HL-60/S4 (cell line): ENCODE data around the gene SMIM41.

Source experiments
- in situ Hi-C: fragments of 300-500 bp; cut with MboI; formaldehyde crosslinking; loops from 2 replicates; pipeline ENCODE4 v1.14.3; 2022; ENCODE audit warnings: low sequenced_read_pairs

Gene SMIM41

DNA sequence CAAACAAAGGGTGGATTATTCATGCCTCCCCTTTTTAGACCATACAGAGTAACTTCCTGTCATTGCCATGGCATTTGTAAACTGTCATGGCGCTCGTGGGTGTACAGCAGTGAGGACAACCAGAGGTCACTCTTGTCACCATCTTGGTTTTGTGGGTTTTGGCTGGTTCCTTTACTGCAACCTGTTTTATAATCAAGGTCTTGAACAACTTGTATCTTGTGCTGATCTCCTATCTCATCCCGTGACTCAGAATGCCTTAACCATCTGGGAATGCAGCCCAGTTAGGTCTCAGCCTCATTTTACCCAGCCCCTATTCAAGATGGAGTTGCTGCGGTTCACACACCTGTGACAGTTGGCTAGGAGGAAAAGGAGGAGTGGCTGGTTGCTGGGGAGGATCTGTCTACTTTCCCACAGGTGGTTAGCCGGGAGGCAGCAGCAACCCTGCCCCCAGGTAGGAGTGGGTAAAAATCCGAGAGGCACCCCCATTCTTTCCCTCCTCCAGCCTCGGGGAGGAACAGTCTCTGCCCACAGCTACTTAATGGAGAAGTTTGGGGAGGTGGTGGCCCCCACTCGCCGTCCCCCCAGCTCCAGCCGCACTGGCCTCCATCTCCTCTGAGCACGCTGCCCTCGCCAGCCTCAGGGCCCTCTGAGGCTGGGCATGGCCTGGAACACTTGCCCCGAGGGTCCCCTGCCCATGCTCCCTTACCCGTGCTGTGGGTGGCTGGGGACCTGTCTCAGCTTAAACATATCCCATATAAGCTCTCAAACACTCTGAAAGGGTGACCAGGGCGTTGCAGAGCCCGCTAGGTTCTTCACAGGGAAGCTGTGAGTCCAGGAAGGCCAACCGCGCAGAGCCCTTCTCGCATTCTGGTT lies 41.7 kb downstream of the SMIM41 start:
- in situ Hi-C loops = no loop called here

DNA sequence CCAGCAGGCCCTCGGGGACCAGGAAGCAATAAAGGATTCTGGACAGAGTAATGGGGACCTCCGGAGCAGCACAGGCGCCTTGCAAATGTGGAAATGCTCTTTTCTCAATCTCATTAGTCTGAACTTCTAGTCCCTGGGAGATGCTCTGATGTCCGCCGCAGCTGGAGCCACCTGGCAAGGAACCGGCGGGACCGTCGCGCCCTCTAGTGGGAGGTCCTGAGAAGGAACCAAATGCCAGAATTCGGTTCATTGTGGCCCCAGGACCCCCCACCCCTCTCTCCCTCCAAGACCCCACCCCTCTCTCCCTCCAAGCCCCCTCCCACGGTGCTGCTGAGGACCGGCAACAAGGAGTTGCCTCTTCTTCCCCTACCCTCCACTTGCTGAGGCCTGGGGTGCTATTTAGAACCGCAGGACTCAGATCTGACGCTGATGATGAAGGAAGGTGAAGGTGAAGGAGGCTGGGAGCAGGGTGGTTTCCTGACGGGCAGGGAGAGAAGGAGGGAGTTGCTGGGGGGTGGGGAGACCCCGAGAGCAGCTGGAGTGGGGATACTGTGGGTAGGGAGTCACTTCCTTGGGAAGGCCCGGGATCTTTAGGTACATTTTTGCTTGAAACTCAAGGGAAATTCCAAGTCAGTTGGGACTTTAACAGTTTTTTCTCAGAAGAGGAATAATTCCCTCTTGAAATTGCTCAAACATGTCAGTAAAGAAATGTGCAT lies 42.5 kb downstream of the SMIM41 start:
- in situ Hi-C loops = no loop called here

GRCh38 chr12:52122540-52122871 lies 43.0 kb downstream of the SMIM41 start:
- in situ Hi-C loops = no loop called here

DNA sequence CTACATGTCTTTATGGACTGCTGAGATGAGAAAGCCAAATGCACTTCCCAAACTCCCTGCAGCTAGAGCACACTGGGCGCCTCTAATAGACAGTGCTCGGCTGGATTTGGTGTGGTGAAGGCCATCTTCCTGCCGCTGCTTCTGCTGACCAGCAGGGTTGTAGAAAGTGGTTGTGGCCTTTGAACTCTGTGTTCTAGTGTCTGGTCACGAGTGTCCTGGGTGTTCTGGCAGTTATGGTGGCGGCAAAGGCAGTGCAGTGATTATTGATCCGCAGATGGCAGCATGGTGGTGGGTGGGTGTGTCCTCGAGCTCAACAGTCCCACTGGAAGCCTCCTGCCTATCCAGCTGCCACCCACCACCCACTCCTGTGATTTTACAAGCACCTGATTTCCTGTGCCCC lies 43.4 kb downstream of the SMIM41 start:
- in situ Hi-C loops = no loop called here

DNA sequence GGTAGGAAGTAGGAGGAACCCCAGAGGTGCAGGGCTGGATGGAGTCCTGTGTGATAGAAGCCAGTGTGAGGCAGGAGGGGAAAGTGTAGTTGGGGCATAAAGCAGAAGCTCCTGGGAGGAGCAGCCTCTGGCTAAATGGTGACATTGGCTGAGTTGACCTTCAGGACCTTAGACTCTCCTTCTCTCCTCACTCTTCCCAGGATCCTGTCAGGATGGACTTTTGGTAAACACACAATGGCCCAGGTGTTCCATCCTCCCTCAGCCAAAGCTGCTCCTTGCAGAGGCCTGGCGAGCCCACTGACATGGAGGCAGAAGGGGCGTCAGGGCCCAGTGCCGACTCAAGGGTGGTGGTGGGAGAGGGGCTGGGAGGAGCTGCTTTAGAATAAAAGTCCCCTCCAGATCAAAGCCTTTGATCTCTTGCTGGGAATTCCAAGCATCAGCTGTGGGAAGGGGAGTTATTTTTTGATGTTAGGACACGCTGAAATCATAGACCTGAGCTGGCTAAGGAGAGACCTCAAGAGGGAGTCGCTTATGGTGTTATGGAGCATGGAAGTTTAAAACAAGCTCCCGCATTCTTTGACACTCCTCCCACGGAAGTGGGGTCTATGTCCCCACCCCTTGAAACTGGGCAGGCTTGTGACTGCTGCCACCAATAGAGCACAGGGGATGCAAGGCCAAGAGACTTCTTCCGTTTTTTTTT lies 44.1 kb downstream of the SMIM41 start:
- in situ Hi-C loops = no loop called here

DNA sequence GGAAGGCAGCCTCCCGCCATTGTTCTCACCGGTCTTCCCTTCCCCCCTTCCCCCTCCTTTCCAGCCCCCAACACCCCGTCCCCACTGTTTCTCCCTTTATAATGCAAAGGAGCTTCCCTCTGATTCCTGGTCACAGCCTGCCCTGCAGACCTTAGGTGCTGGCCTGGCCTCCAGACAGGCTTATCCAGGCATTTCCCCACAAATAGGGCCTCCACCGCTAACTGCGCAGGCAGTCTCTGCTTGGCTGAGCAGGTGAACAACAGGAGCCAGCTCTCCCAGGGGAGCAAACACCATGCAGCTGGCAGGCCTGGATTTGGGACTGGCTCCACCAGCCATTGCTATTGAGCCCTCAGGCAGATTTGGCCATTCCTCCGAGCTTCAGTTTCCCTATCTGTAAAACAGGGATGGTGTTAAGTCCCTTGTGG lies 46.0 kb downstream of the SMIM41 start:
- in situ Hi-C loops = loop anchor here (25.0 kb wide), 1 partner anchor 412 kb away; no protein-coding TSS in a partner anchor

DNA sequence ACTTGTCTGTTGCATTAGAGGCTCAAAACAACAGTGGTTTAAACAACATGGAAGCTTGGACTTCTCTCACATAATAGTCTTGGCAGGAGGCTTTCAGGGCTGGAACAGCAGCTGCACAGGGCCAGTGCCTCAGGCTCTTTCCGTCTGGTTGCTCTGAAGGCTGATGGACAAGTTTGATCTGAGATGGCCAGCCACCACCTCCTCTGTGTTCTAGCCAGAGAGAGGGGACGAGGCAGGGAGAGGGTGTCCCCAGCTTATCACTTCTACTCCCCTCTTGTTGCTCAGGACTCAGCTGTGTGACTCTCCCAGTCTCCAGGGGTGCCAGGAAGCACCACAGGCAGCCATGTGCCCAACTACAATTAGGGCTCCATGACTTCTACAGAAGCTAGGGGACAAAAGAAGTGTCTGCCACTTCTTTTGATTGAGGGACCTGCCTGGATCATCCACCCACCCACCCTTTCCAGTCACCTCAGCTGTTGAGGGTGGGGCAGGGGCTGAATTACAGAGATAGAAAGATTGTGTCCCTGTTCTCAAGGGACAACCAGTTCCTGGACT lies 46.6 kb downstream of the SMIM41 start:
- in situ Hi-C loops = loop anchor here (25.0 kb wide), 1 partner anchor 411 kb away; no protein-coding TSS in a partner anchor

DNA sequence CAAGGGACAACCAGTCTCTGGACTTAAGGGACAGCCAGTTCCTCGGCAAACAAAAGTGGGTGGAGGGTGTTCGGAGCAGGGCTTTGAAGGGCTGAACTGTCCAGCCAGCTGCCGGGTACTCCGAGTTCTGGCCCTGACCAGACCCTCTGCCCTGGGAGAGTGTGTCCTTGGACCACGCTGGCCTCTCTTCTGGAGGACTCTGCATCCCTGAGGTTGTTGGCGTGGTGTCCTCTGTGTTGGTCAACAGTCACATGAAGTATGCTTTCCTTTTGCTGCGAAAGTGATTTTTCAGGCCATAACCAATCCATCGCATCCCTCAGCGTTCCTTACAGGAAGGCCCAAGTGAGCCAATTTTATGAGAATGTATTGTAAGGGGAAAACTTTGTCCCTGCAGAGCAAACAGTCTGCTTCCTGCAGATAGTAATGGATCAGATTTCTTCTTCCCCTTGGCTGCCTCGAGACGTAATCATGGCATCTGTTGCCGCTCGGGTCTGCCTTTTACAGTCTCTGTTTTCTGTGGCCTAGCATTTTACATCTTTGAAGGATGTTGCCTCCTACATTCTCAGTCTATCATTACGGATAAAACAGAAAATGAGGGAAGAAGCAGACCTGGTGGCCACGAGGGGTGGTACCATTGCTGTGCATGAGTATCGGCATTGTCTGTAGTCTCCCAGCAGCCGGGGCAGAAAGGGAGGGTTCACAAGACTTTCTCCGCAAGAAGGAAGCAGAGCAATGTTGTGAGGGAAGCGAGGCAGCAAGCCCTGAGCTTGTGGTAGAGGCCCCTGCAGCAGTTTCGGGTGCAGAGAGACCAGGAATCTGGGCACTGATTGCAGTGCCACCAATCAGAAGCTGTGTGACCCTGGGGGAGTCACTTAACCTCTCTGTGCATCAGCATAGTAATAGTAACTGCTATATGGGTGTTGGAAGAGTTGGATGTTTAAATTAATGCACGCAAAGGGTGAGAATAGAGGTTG lies 47.4 kb downstream of the SMIM41 start:
- in situ Hi-C loops = loop anchor here (25.0 kb wide), 1 partner anchor 410 kb away; no protein-coding TSS in a partner anchor

DNA sequence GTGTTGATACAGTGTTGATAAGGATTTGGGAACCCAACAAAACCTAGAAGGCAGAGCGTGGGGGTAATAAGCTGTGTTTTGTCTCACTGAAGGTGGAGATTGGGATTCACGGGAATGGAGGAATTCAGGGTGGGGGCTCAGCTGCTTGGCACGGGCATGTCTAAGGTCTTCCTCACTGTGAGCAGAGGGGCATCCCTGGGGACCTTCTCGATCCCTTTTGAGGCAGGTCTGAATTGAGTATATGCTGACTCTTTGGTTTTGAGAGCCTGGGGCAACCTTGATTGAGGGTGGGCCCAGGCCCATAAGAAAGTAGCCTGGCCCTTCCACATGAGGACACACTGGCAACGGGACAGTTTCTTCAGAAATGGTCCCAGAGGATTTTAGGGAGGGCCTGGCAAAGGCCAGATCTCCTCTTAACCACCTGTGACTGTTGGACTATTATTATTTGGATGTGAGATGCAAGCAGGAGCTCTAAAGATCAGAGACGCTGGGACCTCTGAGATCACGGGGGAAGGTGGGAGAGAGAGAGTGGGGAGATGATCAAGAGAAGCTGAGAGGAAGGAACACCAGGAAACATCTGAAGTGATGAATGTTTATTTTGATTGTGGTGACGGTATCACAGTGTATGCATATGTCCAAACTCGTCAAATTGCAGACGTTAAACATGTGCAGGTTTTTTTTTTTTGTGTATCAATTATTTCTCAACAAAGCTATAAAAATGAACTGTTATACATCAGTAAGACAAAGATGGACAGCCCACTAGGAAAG lies 48.4 kb downstream of the SMIM41 start:
- in situ Hi-C loops = loop anchor here (25.0 kb wide), 1 partner anchor 409 kb away; no protein-coding TSS in a partner anchor

DNA sequence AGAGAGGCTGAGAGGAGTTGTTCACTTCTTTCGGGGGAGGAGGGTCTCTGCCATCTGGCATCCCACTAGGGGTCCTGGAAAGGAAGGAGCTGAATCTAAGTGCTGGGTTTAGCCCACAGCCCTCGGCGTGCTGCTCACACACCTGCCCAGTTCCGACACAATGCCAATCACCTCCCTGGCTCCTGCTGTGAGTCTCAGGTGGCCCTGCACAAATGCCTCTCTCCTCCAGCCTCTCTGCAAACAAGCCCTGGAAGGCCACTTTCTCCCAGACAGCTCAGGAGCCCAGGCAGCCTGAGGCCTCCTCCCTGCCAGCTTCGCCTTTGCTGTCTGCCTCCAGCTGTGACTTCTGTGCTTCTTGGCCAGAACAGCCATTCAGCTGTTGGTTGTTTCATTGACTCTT lies 51.2 kb downstream of the SMIM41 start:
- in situ Hi-C loops = loop anchor here (25.0 kb wide), 1 partner anchor 407 kb away; no protein-coding TSS in a partner anchor

DNA sequence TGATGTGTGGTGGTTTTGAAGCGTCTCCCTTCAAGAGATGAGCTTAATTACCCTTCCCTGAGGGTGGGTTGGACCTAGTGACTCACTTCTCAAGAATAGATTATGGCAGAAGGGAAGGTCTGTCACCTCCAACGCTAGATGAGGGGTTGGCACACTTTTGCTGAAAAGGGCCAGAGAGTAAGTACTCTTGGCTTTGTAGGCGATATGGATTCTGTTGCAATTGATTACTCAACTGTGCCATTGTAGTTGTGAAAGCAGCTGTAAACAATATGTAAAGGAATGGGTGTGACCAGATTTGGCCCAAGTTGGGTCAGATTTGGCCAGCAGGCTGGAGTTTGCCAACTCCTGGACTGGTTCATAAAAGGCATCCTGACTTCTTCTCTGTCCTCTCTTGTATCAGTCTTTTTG lies 53.3 kb downstream of the SMIM41 start:
- in situ Hi-C loops = loop anchor here (25.0 kb wide), 1 partner anchor 405 kb away; no protein-coding TSS in a partner anchor

- in situ Hi-C loops = loop anchor here (25.0 kb wide), 1 partner anchor 400 kb away; no protein-coding TSS in a partner anchor
Measured at GRCh38 chr12:52137746-52138145, 58.2 kb downstream of the SMIM41 start.

DNA sequence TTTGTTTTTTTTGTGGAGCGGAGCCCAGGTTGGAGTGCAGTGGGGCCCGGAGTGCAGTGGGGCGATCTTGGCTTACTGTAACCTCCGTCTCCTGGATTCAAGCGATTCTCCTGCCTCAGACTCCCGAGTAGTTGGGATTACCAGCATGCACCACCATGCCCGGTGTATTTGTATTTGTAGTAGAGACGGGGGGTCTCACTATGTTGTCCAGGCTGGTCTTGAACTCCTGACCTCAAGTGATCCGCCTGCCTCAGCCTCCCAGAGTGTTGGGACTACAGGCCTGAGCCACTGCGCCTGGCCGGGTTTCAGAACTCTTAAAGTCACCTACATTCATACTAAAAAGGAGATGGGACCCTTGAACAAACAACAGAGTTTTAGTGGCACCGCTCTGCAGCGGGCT lies 59.6 kb downstream of the SMIM41 start:
- in situ Hi-C loops = loop anchor here (25.0 kb wide), 1 partner anchor 398 kb away; no protein-coding TSS in a partner anchor

DNA sequence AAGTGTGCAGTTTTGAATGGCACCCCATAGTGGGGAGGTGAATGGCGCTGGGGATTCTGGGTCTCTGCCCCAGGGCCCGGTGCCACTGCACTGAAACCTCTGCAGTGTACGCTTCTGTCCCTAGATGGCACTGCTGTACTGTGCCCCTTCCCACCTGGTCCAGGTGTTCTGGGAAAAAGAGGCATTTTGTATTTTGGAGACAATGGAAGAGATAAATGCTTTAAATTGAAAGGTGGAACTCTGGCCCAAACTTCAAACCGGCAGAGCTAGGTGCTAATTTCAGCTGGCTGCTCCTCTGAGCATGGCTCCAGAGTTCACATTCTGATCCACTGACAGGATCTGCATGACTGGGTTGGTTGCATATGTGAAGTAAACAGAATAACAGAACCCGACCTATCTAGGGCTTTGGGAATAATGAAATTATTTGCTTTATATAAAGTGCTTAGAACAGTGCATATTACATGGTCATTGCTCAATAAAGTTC lies 60.1 kb downstream of the SMIM41 start:
- in situ Hi-C loops = loop anchor here (25.0 kb wide), 1 partner anchor 398 kb away; no protein-coding TSS in a partner anchor

- in situ Hi-C loops = loop anchor here (25.0 kb wide), 1 partner anchor 396 kb away; no protein-coding TSS in a partner anchor
Measured at GRCh38 chr12:52141306-52141705, 61.8 kb downstream of the SMIM41 start.

DNA sequence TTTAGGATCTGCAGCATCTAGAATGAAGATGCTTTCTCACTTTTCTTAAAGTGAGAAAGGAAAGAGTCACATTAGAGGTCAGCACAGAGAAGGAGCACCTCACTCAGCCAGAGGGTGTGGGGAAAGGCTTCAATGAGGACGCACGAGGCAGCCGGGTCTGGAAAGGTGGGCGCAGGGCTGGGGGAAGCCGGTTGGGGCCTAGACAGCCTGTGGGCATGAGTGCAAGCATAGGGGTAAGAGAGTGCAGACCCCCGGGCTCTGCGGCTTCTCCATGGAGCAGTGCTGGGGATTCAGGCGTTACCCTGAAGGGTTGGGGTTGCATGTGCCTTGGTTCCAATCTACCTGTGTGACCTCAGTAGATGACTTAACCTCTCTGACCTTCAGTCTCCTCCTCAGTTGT lies 62.4 kb downstream of the SMIM41 start:
- in situ Hi-C loops = loop anchor here (25.0 kb wide), 1 partner anchor 395 kb away; no protein-coding TSS in a partner anchor

DNA sequence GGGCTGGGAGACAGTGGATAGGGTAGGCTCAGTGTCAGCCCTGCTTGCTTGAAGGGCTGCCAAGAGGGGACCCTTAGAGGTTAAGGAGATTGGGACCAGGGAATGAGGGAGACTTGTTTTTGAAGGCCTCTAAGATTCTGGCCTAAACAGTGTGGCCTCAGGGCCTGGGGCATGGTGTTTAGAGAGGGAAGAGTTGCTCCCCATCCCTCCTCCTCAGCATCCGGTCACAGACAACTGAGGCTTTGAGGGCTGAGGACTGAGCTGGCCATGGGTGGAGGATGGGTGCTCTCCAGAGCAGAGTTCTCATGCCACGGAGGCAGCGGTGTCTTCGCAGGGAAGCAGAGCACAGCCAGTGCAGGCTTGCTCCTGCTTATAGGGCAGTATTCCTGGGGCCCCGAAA lies 62.9 kb downstream of the SMIM41 start:
- in situ Hi-C loops = loop anchor here (25.0 kb wide), 1 partner anchor 395 kb away; no protein-coding TSS in a partner anchor

DNA sequence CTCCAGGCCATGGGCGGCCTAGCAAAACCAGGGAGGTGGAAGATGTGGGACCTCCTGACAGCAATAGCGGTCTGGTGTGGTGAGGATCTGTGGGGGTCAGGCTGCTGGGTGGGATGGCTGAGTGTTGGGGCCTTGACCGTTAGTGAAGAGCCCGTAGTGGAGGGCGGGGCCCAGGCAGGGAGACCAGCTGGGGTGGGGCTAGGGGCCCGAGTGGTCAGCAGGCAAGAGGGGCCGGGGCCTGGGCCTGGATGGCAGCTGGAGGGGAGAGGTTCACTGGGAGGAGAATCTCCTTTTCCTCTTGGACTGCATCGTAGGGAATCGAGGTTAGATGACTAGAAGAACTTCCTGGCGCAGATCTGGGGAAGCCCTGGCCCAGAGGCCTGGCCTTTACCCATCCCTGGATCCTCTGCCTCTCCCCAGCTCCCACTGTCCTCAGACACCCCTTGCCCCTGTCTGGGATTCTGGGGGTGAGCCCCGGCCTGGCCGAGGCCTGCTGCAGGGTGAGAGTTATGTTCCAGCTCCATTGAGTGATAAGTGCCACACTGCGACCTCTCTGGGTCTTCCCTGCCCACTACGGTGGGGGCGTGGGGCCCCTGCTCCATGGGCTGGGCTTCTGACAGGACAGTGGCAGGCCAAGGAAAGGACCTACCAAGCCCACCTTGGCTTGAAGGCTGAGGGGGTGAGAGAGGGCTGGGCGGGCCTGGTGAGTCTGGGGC lies 65.2 kb downstream of the SMIM41 start:
- in situ Hi-C loops = loop anchor here (25.0 kb wide), 1 partner anchor 393 kb away; no protein-coding TSS in a partner anchor
